HEK293 (cell line): ENCODE measurements around the gene ICAM1.

Experiments
- PRDM4 ChIP-seq: fragments of 450-650 bp; formaldehyde crosslinking; IDR thresholded peaks from 2 replicates; pipeline ENCODE4 v1.5.1; 2017; ENCODE audit warnings: missing biosample characterization, missing genetic modification characterization
- TRIM28 ChIP-seq: IDR thresholded peaks from 2 replicates; pipeline ENCODE4 v1.6.1; 2011; ENCODE audit warnings: low read length, control low read depth, borderline replicate concordance
- YY2 ChIP-seq: fragments of 450-650 bp; formaldehyde crosslinking; IDR thresholded peaks from 2 replicates; pipeline ENCODE4 v1.5.1; 2016; ENCODE audit warnings: missing biosample characterization, missing genetic modification characterization
- TF ChIP-seq, protein P1 (sequence below): fragments of 450-650 bp; formaldehyde crosslinking; IDR thresholded peaks from 2 replicates; pipeline ENCODE4 v1.5.1; 2017; ENCODE audit warnings: missing biosample characterization, mild to moderate bottlenecking, missing genetic modification characterization, moderate library complexity
- TF ChIP-seq, protein P2 (sequence below): fragments of 450-650 bp; formaldehyde crosslinking; IDR thresholded peaks from 2 replicates; pipeline ENCODE4 v1.5.1; 2016; ENCODE audit warnings: missing biosample characterization, missing genetic modification characterization
- TF ChIP-seq, protein P3 (sequence below): fragments of 450-650 bp; formaldehyde crosslinking; IDR thresholded peaks from 2 replicates; pipeline ENCODE4 v1.5.1; 2016; ENCODE audit warnings: missing biosample characterization, missing genetic modification characterization, borderline replicate concordance

GRCh38 chr19:10226376-10227025, 44.4 kb upstream of the ICAM1 start:
- TF ChIP-seq YY2 (tag by site-specific recombination): no peak
- TF ChIP-seq, protein P1, sequence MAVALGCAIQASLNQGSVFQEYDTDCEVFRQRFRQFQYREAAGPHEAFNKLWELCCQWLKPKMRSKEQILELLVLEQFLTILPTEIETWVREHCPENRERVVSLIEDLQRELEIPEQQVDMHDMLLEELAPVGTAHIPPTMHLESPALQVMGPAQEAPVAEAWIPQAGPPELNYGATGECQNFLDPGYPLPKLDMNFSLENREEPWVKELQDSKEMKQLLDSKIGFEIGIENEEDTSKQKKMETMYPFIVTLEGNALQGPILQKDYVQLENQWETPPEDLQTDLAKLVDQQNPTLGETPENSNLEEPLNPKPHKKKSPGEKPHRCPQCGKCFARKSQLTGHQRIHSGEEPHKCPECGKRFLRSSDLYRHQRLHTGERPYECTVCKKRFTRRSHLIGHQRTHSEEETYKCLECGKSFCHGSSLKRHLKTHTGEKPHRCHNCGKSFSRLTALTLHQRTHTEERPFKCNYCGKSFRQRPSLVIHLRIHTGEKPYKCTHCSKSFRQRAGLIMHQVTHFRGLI (tag by site-specific recombination): no peak
- TF ChIP-seq, protein P2, sequence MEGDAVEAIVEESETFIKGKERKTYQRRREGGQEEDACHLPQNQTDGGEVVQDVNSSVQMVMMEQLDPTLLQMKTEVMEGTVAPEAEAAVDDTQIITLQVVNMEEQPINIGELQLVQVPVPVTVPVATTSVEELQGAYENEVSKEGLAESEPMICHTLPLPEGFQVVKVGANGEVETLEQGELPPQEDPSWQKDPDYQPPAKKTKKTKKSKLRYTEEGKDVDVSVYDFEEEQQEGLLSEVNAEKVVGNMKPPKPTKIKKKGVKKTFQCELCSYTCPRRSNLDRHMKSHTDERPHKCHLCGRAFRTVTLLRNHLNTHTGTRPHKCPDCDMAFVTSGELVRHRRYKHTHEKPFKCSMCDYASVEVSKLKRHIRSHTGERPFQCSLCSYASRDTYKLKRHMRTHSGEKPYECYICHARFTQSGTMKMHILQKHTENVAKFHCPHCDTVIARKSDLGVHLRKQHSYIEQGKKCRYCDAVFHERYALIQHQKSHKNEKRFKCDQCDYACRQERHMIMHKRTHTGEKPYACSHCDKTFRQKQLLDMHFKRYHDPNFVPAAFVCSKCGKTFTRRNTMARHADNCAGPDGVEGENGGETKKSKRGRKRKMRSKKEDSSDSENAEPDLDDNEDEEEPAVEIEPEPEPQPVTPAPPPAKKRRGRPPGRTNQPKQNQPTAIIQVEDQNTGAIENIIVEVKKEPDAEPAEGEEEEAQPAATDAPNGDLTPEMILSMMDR (tag by site-specific recombination): no peak
- TF ChIP-seq, protein P3, sequence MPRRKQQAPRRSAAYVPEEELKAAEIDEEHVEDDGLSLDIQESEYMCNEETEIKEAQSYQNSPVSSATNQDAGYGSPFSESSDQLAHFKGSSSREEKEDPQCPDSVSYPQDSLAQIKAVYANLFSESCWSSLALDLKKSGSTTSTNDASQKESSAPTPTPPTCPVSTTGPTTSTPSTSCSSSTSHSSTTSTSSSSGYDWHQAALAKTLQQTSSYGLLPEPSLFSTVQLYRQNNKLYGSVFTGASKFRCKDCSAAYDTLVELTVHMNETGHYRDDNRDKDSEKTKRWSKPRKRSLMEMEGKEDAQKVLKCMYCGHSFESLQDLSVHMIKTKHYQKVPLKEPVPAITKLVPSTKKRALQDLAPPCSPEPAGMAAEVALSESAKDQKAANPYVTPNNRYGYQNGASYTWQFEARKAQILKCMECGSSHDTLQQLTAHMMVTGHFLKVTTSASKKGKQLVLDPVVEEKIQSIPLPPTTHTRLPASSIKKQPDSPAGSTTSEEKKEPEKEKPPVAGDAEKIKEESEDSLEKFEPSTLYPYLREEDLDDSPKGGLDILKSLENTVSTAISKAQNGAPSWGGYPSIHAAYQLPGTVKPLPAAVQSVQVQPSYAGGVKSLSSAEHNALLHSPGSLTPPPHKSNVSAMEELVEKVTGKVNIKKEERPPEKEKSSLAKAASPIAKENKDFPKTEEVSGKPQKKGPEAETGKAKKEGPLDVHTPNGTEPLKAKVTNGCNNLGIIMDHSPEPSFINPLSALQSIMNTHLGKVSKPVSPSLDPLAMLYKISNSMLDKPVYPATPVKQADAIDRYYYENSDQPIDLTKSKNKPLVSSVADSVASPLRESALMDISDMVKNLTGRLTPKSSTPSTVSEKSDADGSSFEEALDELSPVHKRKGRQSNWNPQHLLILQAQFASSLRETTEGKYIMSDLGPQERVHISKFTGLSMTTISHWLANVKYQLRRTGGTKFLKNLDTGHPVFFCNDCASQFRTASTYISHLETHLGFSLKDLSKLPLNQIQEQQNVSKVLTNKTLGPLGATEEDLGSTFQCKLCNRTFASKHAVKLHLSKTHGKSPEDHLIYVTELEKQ (tag by site-specific recombination): no peak
- no peak for TF ChIP-seq TRIM28
- no peak for TF ChIP-seq PRDM4 (tag by site-specific recombination)
